HepG2 (cell line): Measurements from ENCODE around the gene SPNS3. TPM values are rescaled to one million over a fixed set of nuclear protein-coding genes. Genes with fewer than 3 reads are reported as not detected.

ENCODE experiments used
- ATAC-seq: fragments of 200-7000 bp; cut with Tn5 transposase; 3 replicates; pipeline ENCODE4 v1.9.1; 2020; ENCODE audit warnings: mild to moderate bottlenecking, moderate library complexity
- BruUV-seq: library from RNA; stranded (reverse); fragments of 400-500 nt; replicated peaks from 2 replicates; lab custom pipeline; 2021; lab: Mats Ljungman, UMichigan
- CTCF ChIA-PET: fragments of 300-600 bp; formaldehyde crosslinking; extraction: SDS; loops from one replicate; lab custom pipeline; 2021; ENCODE audit warnings: low total read pairs, inconsistent platforms, low intra/inter-chr PET ratio; lab: Yijun Ruan, JAX
- POLR2A ChIA-PET: fragments of 350-600 bp; sonication (Branson Sonifier 250); formaldehyde crosslinking; loops from one replicate; lab custom pipeline; 2020; ENCODE audit warnings: antibody characterized with exemption, inconsistent platforms; lab: Yijun Ruan, JAX
- DNase-seq: peaks from one replicate; pipeline ENCODE4 v3.0.0-alpha.2; 2015; ENCODE audit warnings: low spot score
- FAIRE-seq: peaks from 3 replicates; lab custom pipeline; 2011; peaks lifted over from hg19 to GRCh38; lab: Jason Lieb, UNC
- H2AFZ ChIP-seq: one replicate; pipeline ENCODE4 v1.6.1; 2011; ENCODE audit warnings: low read length, inconsistent platforms
- H3K27ac ChIP-seq: fragments of 300-600 bp; 3 replicates; pipeline ENCODE4 v1.8.0; 2011; ENCODE audit warnings: mixed run types, mild to moderate bottlenecking, mixed read lengths, low read length, inconsistent platforms; ENCODE audit not compliant: insufficient read depth; ENCODE audit errors: extremely low read length
- H3K27me3 ChIP-seq, 2 experiments: fragments of 200-600 bp in 1 of 2; 2 replicates in 1 of 2; 3 replicates in 1 of 2; pipeline versions ENCODE4 v1.6.0 to v1.8.0; 2011; ENCODE audit warnings: low read length in 2 of 2, mild to moderate bottlenecking in 2 of 2, moderate library complexity in 2 of 2, inconsistent platforms in 1 of 2; ENCODE audit not compliant: insufficient read depth in 2 of 2, control insufficient read depth in 1 of 2
- H3K36me3 ChIP-seq, 2 experiments: fragments of 200-600 bp in 1 of 2; replicated peaks in 1 of 2; 2 replicates in 1 of 2; 3 replicates in 1 of 2; pipeline versions ENCODE4 v1.5.1 to v1.8.0; 2011; ENCODE audit warnings: low read length in 2 of 2, inconsistent platforms in 1 of 2; ENCODE audit not compliant: insufficient read depth in 2 of 2, control insufficient read depth in 1 of 2
- H3K4me1 ChIP-seq: 2 replicates; pipeline ENCODE4 v1.5.1; 2012; ENCODE audit warnings: low read length, inconsistent platforms; ENCODE audit not compliant: insufficient read depth
- H3K4me2 ChIP-seq: 2 replicates; pipeline ENCODE4 v1.6.0; 2011; ENCODE audit warnings: low read depth, low read length, inconsistent platforms
- H3K4me3 ChIP-seq, 3 experiments: fragments of 200-600 bp in 1 of 3; sonication (generic), shearing (Covaris generic) in 1 of 3; replicated peaks in 1 of 3; 2 replicates each; pipeline ENCODE4 v1.5.1; 2011 to 2016; ENCODE audit warnings: low read length in 3 of 3, inconsistent platforms in 2 of 3, low read depth in 2 of 3, mild to moderate bottlenecking in 2 of 3, control low read depth in 1 of 3, mixed read lengths in 1 of 3; ENCODE audit not compliant: insufficient read depth in 1 of 3
- H3K79me2 ChIP-seq: one replicate; pipeline ENCODE4 v1.6.1; 2011; ENCODE audit warnings: low read length, inconsistent platforms; ENCODE audit not compliant: insufficient read depth
- H3K9ac ChIP-seq: 2 replicates; pipeline ENCODE4 v1.6.0; 2011; ENCODE audit warnings: mild to moderate bottlenecking, low read depth, low read length, inconsistent platforms; ENCODE audit not compliant: insufficient read depth
- H3K9me3 ChIP-seq: 2 replicates; pipeline ENCODE4 v1.5.1; 2012; ENCODE audit warnings: mild to moderate bottlenecking, low read length
- H4K20me1 ChIP-seq: 2 replicates; pipeline ENCODE4 v1.6.0; 2011; ENCODE audit warnings: inconsistent platforms, mild to moderate bottlenecking, low read length, moderate library complexity; ENCODE audit not compliant: insufficient read depth
- KLF15 ChIP-seq: sonication (generic); formaldehyde crosslinking; IDR thresholded peaks from 2 replicates; pipeline ENCODE4 v1.8.1; 2023; ENCODE audit warnings: borderline replicate concordance, mild to moderate bottlenecking, inconsistent platforms, missing genetic modification reagents, mixed read lengths
- NR3C1 ChIP-seq: sonication (generic); formaldehyde crosslinking; IDR thresholded peaks from 2 replicates; pipeline ENCODE4 v1.4.0; 2020; ENCODE audit warnings: missing genetic modification reagents
- PBX3 ChIP-seq: sonication (generic); formaldehyde crosslinking; IDR thresholded peaks from 2 replicates; pipeline ENCODE4 v1.8.1; 2023; ENCODE audit warnings: missing genetic modification reagents, inconsistent platforms, borderline replicate concordance
- PRDM4 ChIP-seq: sonication (generic); formaldehyde crosslinking; IDR thresholded peaks from 2 replicates; pipeline ENCODE4 v1.9.0; 2021; ENCODE audit warnings: missing genetic modification reagents, borderline replicate concordance
- SMAD3 ChIP-seq: sonication (generic); formaldehyde crosslinking; IDR thresholded peaks from 2 replicates; pipeline ENCODE4 v1.4.0; 2020; ENCODE audit warnings: missing genetic modification reagents
- ZNF274 ChIP-seq: sonication (generic); formaldehyde crosslinking; IDR thresholded peaks from 2 replicates; pipeline ENCODE4 v1.5.1; 2020; ENCODE audit warnings: mild to moderate bottlenecking, missing genetic modification reagents
- ZNF558 ChIP-seq: sonication (generic); formaldehyde crosslinking; IDR thresholded peaks from 2 replicates; pipeline ENCODE4 v1.9.0; 2022; ENCODE audit warnings: mild to moderate bottlenecking, missing genetic modification reagents, borderline replicate concordance
- ZNF777 ChIP-seq: sonication (generic); formaldehyde crosslinking; IDR thresholded peaks from 2 replicates; pipeline ENCODE4 v1.4.0; 2020; ENCODE audit warnings: missing genetic modification reagents
- WGBS: methylation state at CpG from one replicate; pipeline ENCODE4 v1.1.6; 2017; ENCODE audit warnings: low lambda C conversion rate; 5-methylcytosine and 5-hydroxymethylcytosine counted together
- in situ Hi-C: cut with HindIII; loops from 2 replicates; pipeline ENCODE4 v1.10.0; 2017; ENCODE audit warnings: low pct_unique_long_range_greater_than_20kb; ENCODE audit not compliant: extremely low pct_ligation_motif_present
- intact Hi-C: fragments of 100-400 bp; cut with micrococcal nuclease; formaldehyde crosslinking; loops from one replicate; pipeline ENCODE4 v1.10.0; 2022; ENCODE audit not compliant: unreplicated experiment
- polyA plus RNA-seq, 8 experiments: library from polyadenylated mRNA; depleted of rRNA in 3 of 8; stranded (reverse) in 7 of 8; unstranded in 1 of 8; fragments of >200 nt; fragmentation: Illumina TruSeq in 4 of 8; extraction: Trizol in 4 of 8; gene quantifications; 2 replicates each; pipeline versions ENCODE4 v1.2.1 to v1.2.3, GENCODE V29; 2011 to 2016; ENCODE audit warnings: low read depth in 4 of 8, missing spikeins in 1 of 8, mixed read lengths in 1 of 8; ENCODE audit not compliant: insufficient read depth in 1 of 8
- total RNA-seq, 5 experiments: library from RNA; depleted of rRNA; stranded (reverse); fragments of >200 nt; fragmentation: Illumina TruSeq; extraction: Trizol; gene quantifications; 2 replicates each; pipeline ENCODE4 v1.2.3, GENCODE V29; 2016; ENCODE audit warnings: low read depth in 1 of 5

Gene SPNS3
- total and polyA plus RNA-seq, 2 of the 13 experiments (the other 11 are each of a cell fraction or from before 2014, with no cell fraction given): not detected

- Histone ChIP-seq H3K4me2 (no peak overlapping the region), H3K4me3 (no peak overlapping the region), H3K9ac (no peak overlapping the region), H3K27me3 (peaks cover 2 to 8% of the 10 kb centered on the region in 2 experiments; a peak in 3 of 5 replicates)
- POLR2A ChIA-PET: no interaction called here
- TF ChIP-seq NR3C1 (CRISPR knock-in tag) (no peak), ZNF274 (CRISPR knock-in tag) (no peak), ZNF777 (no peak), PBX3 (CRISPR knock-in tag) (no peak), PRDM4 (CRISPR knock-in tag) (no peak), ZNF558 (CRISPR knock-in tag) (no peak), KLF15 (CRISPR knock-in tag) (no peak), SMAD3 (CRISPR knock-in tag) (no peak)
- TF ChIP-seq, all 625 proteins: peak for 0
- ATAC-seq (no peak), FAIRE-seq (no peak), DNase-seq (no peak)
- Histone ChIP-seq H3K9me3 (no peaks in the 10 kb centered on the region), H3K36me3 (no peaks in the 10 kb centered on the region), H4K20me1 (no peaks in the 10 kb centered on the region), H3K79me2 (no peaks in the 10 kb centered on the region), H2AFZ (no peak overlapping the region), H3K27ac (no peak overlapping the region), H3K4me1 (peaks cover 32% of the 10 kb centered on the region)
- BruUV-seq: no TSS peak
- CTCF ChIA-PET: no interaction called here
- 55% methylated on average over 4 of the region's 4 CpGs for WGBS
- intact Hi-C loops: no loop called here
- in situ Hi-C loops: loop anchor here (5.0 kb wide), 1 partner anchor 46 kb away; no protein-coding TSS in a partner anchor
These were observed 2.6 kb downstream of the SPNS3 start for GRCh38 chr17:4436381-4436780.
